Activated B cell treated with CpG ODN at 0.5 μM for 24 hours (primary cell): ENCODE measurements around the gene CNNM2. TPM values are rescaled to one million over a fixed set of nuclear protein-coding genes. Genes with fewer than 3 reads are reported as not detected.
"Not testable (repeated sequence)": the region's sequence is repeated elsewhere in the genome, so short reads cannot be mapped to it uniquely, and the experiment has no call there.

Source experiments
- ATAC-seq: fragments of 200-7000 bp; cut with Tn5 transposase; one replicate; pipeline ENCODE4 v1.10.0; 2021; ENCODE audit warnings: low read depth, mild to moderate bottlenecking, moderate library complexity
- CTCF ChIA-PET: fragments of 350-600 bp; sonication (Branson Sonifier 250); formaldehyde crosslinking; loops from one replicate; lab custom pipeline; 2021; ENCODE audit warnings: antibody characterized with exemption; lab: Charles Lee
- POLR2A ChIA-PET: fragments of 350-600 bp; sonication (Branson Sonifier 250); formaldehyde crosslinking; loops from one replicate; lab custom pipeline; 2021; ENCODE audit warnings: antibody characterized with exemption; lab: Charles Lee
- DNase-seq: peaks from one replicate; pipeline ENCODE4 v3.0.0; 2022
- H3K27ac Mint-ChIP-seq: one replicate; pipeline ENCODE4 v1.8.0; 2020; ENCODE audit warnings: mixed read lengths
- H3K27me3 Mint-ChIP-seq: one replicate; pipeline ENCODE4 v1.8.0; 2021; ENCODE audit warnings: mixed read lengths
- H3K36me3 Mint-ChIP-seq: one replicate; pipeline ENCODE4 v1.8.0; 2021; ENCODE audit warnings: low read depth, mixed read lengths
- H3K4me1 Mint-ChIP-seq: one replicate; pipeline ENCODE4 v1.8.0; 2021; ENCODE audit warnings: mixed read lengths
- H3K4me3 Mint-ChIP-seq: one replicate; pipeline ENCODE4 v1.8.0; 2020; ENCODE audit warnings: mild to moderate bottlenecking, mixed read lengths
- H3K9me3 Mint-ChIP-seq: one replicate; pipeline ENCODE4 v1.8.0; 2020; ENCODE audit warnings: mixed read lengths
- CTCF ChIP-seq: fragments of 200-600 bp; IDR thresholded peaks from one replicate; pipeline ENCODE4 v1.8.0; 2022; ENCODE audit warnings: antibody characterized with exemption, mild to moderate bottlenecking
- intact Hi-C: fragments of 100-400 bp; cut with micrococcal nuclease; formaldehyde crosslinking; loops from one replicate; pipeline ENCODE4 v1.15.1; 2024
- total RNA-seq: library from RNA; stranded (reverse); gene quantifications from 2 replicates; pipeline ENCODE4 v1.2.3, GENCODE V29; 2022

CNNM2 gene
- total RNA-seq, 1 donor from 2014 or later: 7.3 TPM

GRCh38 chr10:102962951-102963755 is 45.1 kb downstream of the CNNM2 start:
- no peak overlapping the region for H3K4me3 Mint-ChIP-seq
- TF ChIP-seq CTCF: no peak
- CTCF ChIA-PET: no interaction called here
- H3K27ac Mint-ChIP-seq: no peak overlapping the region
- H3K9me3 Mint-ChIP-seq: no peaks in the 10 kb centered on the region
- intact Hi-C loops: no loop called here
- no peak for ATAC-seq
- H3K27me3 Mint-ChIP-seq: no peaks in the 10 kb centered on the region
- POLR2A ChIA-PET: no interaction called here
- peaks cover 5% of the 10 kb centered on the region for H3K36me3 Mint-ChIP-seq
- DNase-seq: no peak
- no peaks in the 10 kb centered on the region for H3K4me1 Mint-ChIP-seq

GRCh38 chr10:102963756-102964025 is 45.6 kb downstream of the CNNM2 start:
- H3K27me3 Mint-ChIP-seq: no peaks in the 10 kb centered on the region
- H3K4me3 Mint-ChIP-seq: no peak overlapping the region
- POLR2A ChIA-PET: no interaction called here
- peaks cover 5% of the 10 kb centered on the region for H3K36me3 Mint-ChIP-seq
- ATAC-seq (no peak), DNase-seq (no peak)
- H3K4me1 Mint-ChIP-seq: no peaks in the 10 kb centered on the region
- TF ChIP-seq CTCF: no peak
- intact Hi-C loops: no loop called here
- no peak overlapping the region for H3K27ac Mint-ChIP-seq
- no peaks in the 10 kb centered on the region for H3K9me3 Mint-ChIP-seq
- CTCF ChIA-PET: no interaction called here

GRCh38 chr10:102964064-102964463 is 46.0 kb downstream of the CNNM2 start:
- POLR2A ChIA-PET, H3K27ac Mint-ChIP-seq, H3K4me1 Mint-ChIP-seq, CTCF ChIA-PET, H3K4me3 Mint-ChIP-seq, H3K36me3 Mint-ChIP-seq, H3K27me3 Mint-ChIP-seq, DNase-seq, intact Hi-C loops, H3K9me3 Mint-ChIP-seq, ATAC-seq: not testable (repeated sequence)

- H3K4me3 Mint-ChIP-seq: no peak overlapping the region
- intact Hi-C loops: no loop called here
- H3K27ac Mint-ChIP-seq: no peak overlapping the region
- no peak for TF ChIP-seq CTCF
- DNase-seq (no peak), ATAC-seq (no peak)
- no peaks in the 10 kb centered on the region for H3K4me1 Mint-ChIP-seq
- CTCF ChIA-PET: no interaction called here
- peaks cover 5% of the 10 kb centered on the region for H3K36me3 Mint-ChIP-seq
- POLR2A ChIA-PET: no interaction called here
- H3K27me3 Mint-ChIP-seq: no peaks in the 10 kb centered on the region
- no peaks in the 10 kb centered on the region for H3K9me3 Mint-ChIP-seq
Measured at GRCh38 chr10:102964713-102965112, 46.6 kb downstream of the CNNM2 start.

GRCh38 chr10:102965311-102965851 is 47.3 kb downstream of the CNNM2 start:
- H3K27me3 Mint-ChIP-seq: no peaks in the 10 kb centered on the region
- POLR2A ChIA-PET: interaction anchor here (0.5 kb wide), 1 partner anchor 47 kb away, joined by 3 read pairs; no protein-coding TSS in a partner anchor
- no peaks in the 10 kb centered on the region for H3K4me1 Mint-ChIP-seq
- no peak overlapping the region for H3K4me3 Mint-ChIP-seq
- TF ChIP-seq CTCF: no peak
- ATAC-seq (no peak), DNase-seq (no peak)
- intact Hi-C loops: no loop called here
- H3K9me3 Mint-ChIP-seq: no peaks in the 10 kb centered on the region
- H3K27ac Mint-ChIP-seq: no peak overlapping the region
- CTCF ChIA-PET: no interaction called here
- H3K36me3 Mint-ChIP-seq: peaks cover 5% of the 10 kb centered on the region
